ENCODE data around the gene PDGFRA. TPM values are rescaled to one million over a fixed set of nuclear protein-coding genes. Genes with fewer than 3 reads are reported as not detected.

The PDGFRA gene
- total RNA-seq, 1 donor from 2014 or later = 215 TPM

DNA sequence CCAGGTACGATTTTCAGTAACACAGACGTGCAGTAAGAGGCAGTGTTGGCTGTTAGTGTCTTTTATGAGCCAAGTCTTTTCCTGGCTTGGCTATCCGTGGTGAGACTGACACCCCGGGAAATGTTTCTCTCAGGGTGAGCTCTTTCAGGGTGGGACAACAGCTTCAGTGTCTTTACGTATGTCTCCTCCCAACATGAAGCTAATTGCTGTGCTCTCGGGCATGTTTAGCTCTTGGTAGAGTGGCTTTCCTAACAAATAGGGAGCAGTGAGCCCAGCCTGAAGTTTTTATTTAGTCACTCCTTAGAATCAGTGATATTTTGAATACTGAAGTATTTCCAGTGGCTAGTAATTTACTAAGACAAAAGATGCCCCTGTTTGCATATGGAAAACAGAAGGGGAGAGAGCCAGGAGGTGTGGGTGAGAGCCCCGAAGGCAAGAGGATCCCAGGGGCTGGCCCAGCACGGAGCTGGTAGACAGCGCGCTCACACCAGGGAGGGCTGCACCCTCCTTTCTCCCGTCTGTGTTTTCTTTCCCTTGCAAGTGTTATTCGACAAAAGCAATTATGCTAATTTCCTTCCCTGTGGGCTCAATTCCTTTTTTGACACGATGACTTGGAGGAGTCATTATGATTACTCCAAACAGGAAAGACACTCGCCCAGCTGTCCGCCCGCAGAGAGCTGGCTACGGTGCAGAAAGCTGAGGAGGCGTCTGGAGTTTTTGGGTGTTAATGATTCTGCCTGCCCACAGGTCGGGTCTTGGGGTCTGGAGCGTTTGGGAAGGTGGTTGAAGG, 47.7 kb downstream of the PDGFRA start:
- H3K36me3 Mint-ChIP-seq = peaks cover 37% of the 10 kb centered on the region
- no peaks in the 10 kb centered on the region for H3K9me3 Mint-ChIP-seq

DNA sequence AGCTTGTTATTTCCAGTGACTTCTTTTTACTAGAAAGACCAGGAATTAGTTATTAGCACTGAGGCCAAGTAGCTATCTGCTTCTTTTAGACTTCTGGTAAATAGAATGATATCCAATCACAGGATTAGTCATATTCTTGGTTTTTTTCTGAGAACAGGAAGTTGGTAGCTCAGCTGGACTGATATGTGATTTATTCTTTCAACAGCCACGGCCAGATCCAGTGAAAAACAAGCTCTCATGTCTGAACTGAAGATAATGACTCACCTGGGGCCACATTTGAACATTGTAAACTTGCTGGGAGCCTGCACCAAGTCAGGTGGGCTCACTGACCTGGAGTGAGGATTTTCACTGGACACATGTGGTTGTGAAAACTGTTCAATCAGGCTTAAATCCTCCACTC, 48.6 kb downstream of the PDGFRA start:
- Mint-ChIP-seq H3K36me3 (peaks cover 41% of the 10 kb centered on the region), H3K4me3 (no peak overlapping the region)

More for the DNA sequence above, 47.7 kb downstream of the PDGFRA start:
- TF ChIP-seq, protein P1, sequence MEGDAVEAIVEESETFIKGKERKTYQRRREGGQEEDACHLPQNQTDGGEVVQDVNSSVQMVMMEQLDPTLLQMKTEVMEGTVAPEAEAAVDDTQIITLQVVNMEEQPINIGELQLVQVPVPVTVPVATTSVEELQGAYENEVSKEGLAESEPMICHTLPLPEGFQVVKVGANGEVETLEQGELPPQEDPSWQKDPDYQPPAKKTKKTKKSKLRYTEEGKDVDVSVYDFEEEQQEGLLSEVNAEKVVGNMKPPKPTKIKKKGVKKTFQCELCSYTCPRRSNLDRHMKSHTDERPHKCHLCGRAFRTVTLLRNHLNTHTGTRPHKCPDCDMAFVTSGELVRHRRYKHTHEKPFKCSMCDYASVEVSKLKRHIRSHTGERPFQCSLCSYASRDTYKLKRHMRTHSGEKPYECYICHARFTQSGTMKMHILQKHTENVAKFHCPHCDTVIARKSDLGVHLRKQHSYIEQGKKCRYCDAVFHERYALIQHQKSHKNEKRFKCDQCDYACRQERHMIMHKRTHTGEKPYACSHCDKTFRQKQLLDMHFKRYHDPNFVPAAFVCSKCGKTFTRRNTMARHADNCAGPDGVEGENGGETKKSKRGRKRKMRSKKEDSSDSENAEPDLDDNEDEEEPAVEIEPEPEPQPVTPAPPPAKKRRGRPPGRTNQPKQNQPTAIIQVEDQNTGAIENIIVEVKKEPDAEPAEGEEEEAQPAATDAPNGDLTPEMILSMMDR (conservative IDR thresholded peaks at IDR 0.05) = no peak
- no peaks in the 10 kb centered on the region for H3K4me1 Mint-ChIP-seq (ENCODE audit: unreplicated experiment)
- DNase-seq (ENCODE audit: extremely low spot score, unreplicated experiment) = no peak
- peaks cover 27% of the 10 kb centered on the region for H3K27me3 Mint-ChIP-seq
- peak overlapping the region; percentile 7 for H3K4me3 Mint-ChIP-seq
- H3K27ac Mint-ChIP-seq = no peak overlapping the region

DNA sequence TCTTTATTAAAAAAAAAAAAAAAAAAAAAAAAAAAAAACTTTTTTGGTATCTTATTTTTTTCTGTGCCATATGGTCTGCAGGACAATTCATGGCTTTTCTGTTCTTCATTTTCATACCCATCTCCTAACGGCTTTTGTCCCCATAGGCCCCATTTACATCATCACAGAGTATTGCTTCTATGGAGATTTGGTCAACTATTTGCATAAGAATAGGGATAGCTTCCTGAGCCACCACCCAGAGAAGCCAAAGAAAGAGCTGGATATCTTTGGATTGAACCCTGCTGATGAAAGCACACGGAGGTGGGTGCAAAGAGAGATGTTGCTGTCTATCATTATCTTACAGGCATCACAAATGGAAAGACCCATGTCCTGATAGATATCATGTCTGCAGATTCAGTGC, 49.1 kb downstream of the PDGFRA start:
- Mint-ChIP-seq H3K4me3 (no peak overlapping the region), H3K27ac (no peak overlapping the region), H3K4me1 (ENCODE audit: unreplicated experiment) (no peaks in the 10 kb centered on the region), H3K27me3 (peaks cover 20% of the 10 kb centered on the region), H3K9me3 (peaks cover 8% of the 10 kb centered on the region), H3K36me3 (peaks cover 36% of the 10 kb centered on the region)
- TF ChIP-seq, protein P1 (conservative IDR thresholded peaks at IDR 0.05) = no peak
- no peak for DNase-seq (ENCODE audit: extremely low spot score, unreplicated experiment)

More for the DNA sequence above, 48.6 kb downstream of the PDGFRA start:
- no peak for DNase-seq (ENCODE audit: extremely low spot score, unreplicated experiment)
- Mint-ChIP-seq H3K4me1 (ENCODE audit: unreplicated experiment) (no peaks in the 10 kb centered on the region), H3K9me3 (peaks cover 7% of the 10 kb centered on the region), H3K27me3 (peaks cover 24% of the 10 kb centered on the region), H3K27ac (no peak overlapping the region)
- TF ChIP-seq, protein P1 (conservative IDR thresholded peaks at IDR 0.05) = no peak

DNA sequence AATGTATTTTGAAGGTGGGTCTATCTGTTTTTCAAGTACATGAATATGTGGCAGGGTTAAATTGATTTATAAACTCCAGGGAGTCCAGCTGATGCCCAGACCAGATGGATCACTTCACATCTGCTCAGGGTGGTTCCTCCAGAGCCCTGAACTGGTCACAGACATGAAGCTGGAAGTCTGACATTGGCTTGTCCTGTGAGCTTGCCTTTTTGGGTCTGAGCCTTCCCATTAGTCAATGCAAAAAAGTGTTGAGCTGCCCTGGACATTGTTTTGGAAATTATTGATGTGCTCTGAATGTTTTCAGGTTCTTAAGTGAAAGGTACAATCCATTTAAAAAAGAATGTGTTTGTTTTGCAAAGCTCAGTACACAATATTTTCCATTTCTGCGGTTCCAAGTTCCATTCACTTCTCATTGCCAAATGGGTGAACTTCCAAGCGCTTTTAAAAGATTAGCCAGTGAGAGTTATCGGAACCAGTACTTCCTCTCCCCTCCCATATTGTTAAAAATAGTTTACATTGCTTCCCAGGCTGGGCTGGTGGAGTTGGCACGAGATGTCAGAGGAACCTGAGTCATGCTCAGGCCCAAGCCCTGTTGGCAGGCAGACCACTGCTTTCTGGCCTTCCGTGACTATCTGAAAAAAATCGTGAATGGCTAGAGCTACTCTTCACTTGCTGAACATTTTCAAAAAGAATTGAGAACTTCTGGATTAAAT, 52.1 kb downstream of the PDGFRA start:
- H3K27ac Mint-ChIP-seq = no peak overlapping the region
- peaks cover 13% of the 10 kb centered on the region for H3K27me3 Mint-ChIP-seq
- H3K4me3 Mint-ChIP-seq = no peak overlapping the region
- DNase-seq (ENCODE audit: extremely low spot score, unreplicated experiment) = no peak
- H3K36me3 Mint-ChIP-seq = peaks cover 35% of the 10 kb centered on the region
- no peaks in the 10 kb centered on the region for H3K4me1 Mint-ChIP-seq (ENCODE audit: unreplicated experiment)
- TF ChIP-seq, protein P1 (conservative IDR thresholded peaks at IDR 0.05) = no peak
- H3K9me3 Mint-ChIP-seq = peaks cover 8% of the 10 kb centered on the region

DNA sequence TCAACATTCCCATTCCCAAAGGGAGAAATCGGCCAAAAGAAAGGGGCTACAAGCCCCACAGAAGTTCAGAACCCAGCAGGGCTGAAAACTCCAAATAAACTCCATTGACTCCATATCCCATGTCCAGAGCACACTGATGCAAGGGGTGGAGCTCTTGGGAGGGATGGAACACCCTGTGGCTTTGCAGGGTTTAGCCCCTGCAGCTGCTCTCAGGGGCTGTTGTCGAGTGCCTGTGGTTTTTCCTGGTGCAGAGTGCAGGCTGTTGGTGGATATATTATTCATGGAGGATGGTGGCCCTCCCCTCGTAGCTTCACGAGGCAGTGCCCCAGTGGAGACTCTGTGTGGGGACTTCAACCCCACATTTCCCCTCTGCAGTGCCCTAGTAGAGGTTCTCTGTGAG, 53.7 kb downstream of the PDGFRA start:
- TF ChIP-seq, protein P1 (conservative IDR thresholded peaks at IDR 0.05) = no peak
- H3K27ac Mint-ChIP-seq = no peak overlapping the region
- DNase-seq (ENCODE audit: extremely low spot score, unreplicated experiment) = no peak
- H3K36me3 Mint-ChIP-seq = peaks cover 36% of the 10 kb centered on the region
- peaks cover 8% of the 10 kb centered on the region for H3K9me3 Mint-ChIP-seq
- H3K4me3 Mint-ChIP-seq = no peak overlapping the region
- no peaks in the 10 kb centered on the region for H3K4me1 Mint-ChIP-seq (ENCODE audit: unreplicated experiment)
- peaks cover under 1% of the 10 kb centered on the region for H3K27me3 Mint-ChIP-seq

Data from type B pancreatic cell (in vitro differentiated cells).